Activated CD8-positive, alpha-beta memory T cell treated with anti-CD3 and anti-CD28 coated beads, Interleukin-2, amount 10 ng/mL, durations not matched to agents 7 days and 5 days (primary cell): ENCODE measurements around the gene PNKD. TPM values are rescaled to one million over a fixed set of nuclear protein-coding genes. Genes with fewer than 3 reads are reported as not detected.
"Not testable (repeated sequence)": the region's sequence is repeated elsewhere in the genome, so short reads cannot be mapped to it uniquely, and the experiment has no call there.

Experiments used
- ATAC-seq: fragments of 150-1000 bp; cut with Tn5 transposase; one replicate; pipeline ENCODE4 v1.10.0; 2021; ENCODE audit warnings: moderate library complexity
- CTCF ChIA-PET: fragments of 350-600 bp; sonication (Branson Sonifier 250); formaldehyde crosslinking; loops from one replicate; lab custom pipeline; 2021; ENCODE audit warnings: antibody characterized with exemption; lab: Charles Lee
- DNase-seq: peaks from one replicate; pipeline ENCODE4 v3.0.0-alpha.2; 2020
- H3K27ac Mint-ChIP-seq: one replicate; pipeline ENCODE4 v1.8.0; 2021; ENCODE audit warnings: mild to moderate bottlenecking, mixed read lengths
- H3K27me3 Mint-ChIP-seq: one replicate; pipeline ENCODE4 v1.8.0; 2021; ENCODE audit warnings: mixed read lengths
- H3K36me3 Mint-ChIP-seq: one replicate; pipeline ENCODE4 v1.8.0; 2021; ENCODE audit warnings: mild to moderate bottlenecking, mixed read lengths
- H3K4me1 Mint-ChIP-seq: one replicate; pipeline ENCODE4 v1.8.0; 2021; ENCODE audit warnings: mixed read lengths
- H3K4me3 Mint-ChIP-seq: one replicate; pipeline ENCODE4 v1.8.0; 2021; ENCODE audit warnings: mild to moderate bottlenecking, moderate library complexity, mixed read lengths
- H3K9me3 Mint-ChIP-seq: one replicate; pipeline ENCODE4 v1.8.0; 2022; ENCODE audit warnings: low read depth, mixed read lengths
- total RNA-seq, 2 experiments: library from RNA; stranded (reverse); gene quantifications; one replicate each; pipeline ENCODE4 v1.2.3, GENCODE V29; 2021

Gene PNKD
- total RNA-seq, 2 experiments from 2014 or later, result 37.6 to 40.7 TPM

GRCh38 chr2:218307415-218308090 is 37.2 kb downstream of the PNKD start:
- ATAC-seq (no peak), DNase-seq (no peak)
- peaks cover 4% of the 10 kb centered on the region for H3K4me1 Mint-ChIP-seq
- H3K9me3 Mint-ChIP-seq, result no peaks in the 10 kb centered on the region
- H3K27me3 Mint-ChIP-seq, result no peaks in the 10 kb centered on the region
- H3K36me3 Mint-ChIP-seq, result no peaks in the 10 kb centered on the region
- no peak overlapping the region for H3K27ac Mint-ChIP-seq
- no peak overlapping the region for H3K4me3 Mint-ChIP-seq
- CTCF ChIA-PET, result interaction anchor here (0.8 to 1.5 kb wide), 5 partner anchors 14 to 86 kb away, joined by 3 to 5 read pairs (median 5); partner anchors contain the start of gene CATIP

DNA sequence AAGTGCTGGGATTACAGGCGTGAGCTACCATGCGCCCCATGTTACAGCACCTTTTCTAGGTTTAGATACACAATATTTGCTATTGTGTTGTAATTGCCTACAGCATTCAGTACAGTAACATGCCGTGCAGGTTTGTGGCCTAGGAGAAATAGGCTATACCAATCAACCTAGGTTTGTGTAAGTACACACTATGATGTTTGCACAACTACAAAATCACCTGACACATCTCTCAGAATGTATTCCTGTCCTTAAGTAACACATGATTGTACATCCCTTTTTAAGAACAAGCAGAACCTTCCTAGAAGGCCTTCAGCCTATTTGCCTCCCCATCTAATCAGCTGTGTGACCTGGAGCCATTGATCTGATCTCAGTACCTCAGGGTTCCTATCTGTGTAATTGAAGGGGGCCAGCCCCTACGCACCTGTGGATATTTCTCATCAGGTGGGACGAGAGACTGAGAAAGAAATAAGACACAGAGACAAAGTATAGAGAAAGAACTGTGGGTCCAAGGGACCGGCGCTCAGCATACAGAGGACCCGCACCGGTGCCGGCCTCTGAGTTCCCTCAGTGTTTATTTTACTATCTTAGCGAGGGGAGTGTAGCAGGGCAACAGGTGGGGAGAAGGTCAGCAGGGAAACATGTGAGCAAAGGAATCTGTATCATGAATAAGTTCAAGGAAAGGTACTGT is 40.7 kb downstream of the PNKD start:
- Mint-ChIP-seq H3K4me3 (no peak overlapping the region), H3K27me3 (no peaks in the 10 kb centered on the region), H3K9me3 (no peaks in the 10 kb centered on the region), H3K36me3 (no peaks in the 10 kb centered on the region), H3K27ac (no peak overlapping the region), H3K4me1 (peaks cover 7% of the 10 kb centered on the region)
- CTCF ChIA-PET, result interaction anchor here (1.4 kb wide), 1 partner anchor 9 kb away, joined by 4 read pairs; no protein-coding TSS in a partner anchor
- ATAC-seq, result no peak
- no peak for DNase-seq

- CTCF ChIA-PET, result interaction anchor here (0.7 to 1.5 kb wide), 3 partner anchors 10 to 54 kb away, joined by 3 to 4 read pairs (median 4); no protein-coding TSS in a partner anchor
Observed at GRCh38 chr2:218311541-218312266, 41.4 kb downstream of the PNKD start.

GRCh38 chr2:218312267-218312756 is 42.0 kb downstream of the PNKD start:
- DNase-seq (no peak), ATAC-seq (no peak)
- Mint-ChIP-seq H3K4me3 (no peak overlapping the region), H3K36me3 (no peaks in the 10 kb centered on the region), H3K9me3 (no peaks in the 10 kb centered on the region), H3K27me3 (no peaks in the 10 kb centered on the region), H3K27ac (no peak overlapping the region), H3K4me1 (peaks cover 18% of the 10 kb centered on the region)
- CTCF ChIA-PET, result interaction anchor here (0.7 to 1.5 kb wide), 2 partner anchors 11 to 55 kb away, joined by 3 to 4 read pairs; no protein-coding TSS in a partner anchor

More at GRCh38 chr2:218311541-218312266, 41.4 kb downstream of the PNKD start:
- H3K27ac Mint-ChIP-seq, H3K36me3 Mint-ChIP-seq, H3K4me3 Mint-ChIP-seq, ATAC-seq, DNase-seq, H3K27me3 Mint-ChIP-seq, H3K9me3 Mint-ChIP-seq: not testable (repeated sequence)
- H3K4me1 Mint-ChIP-seq, result peaks cover 13% of the 10 kb centered on the region

DNA sequence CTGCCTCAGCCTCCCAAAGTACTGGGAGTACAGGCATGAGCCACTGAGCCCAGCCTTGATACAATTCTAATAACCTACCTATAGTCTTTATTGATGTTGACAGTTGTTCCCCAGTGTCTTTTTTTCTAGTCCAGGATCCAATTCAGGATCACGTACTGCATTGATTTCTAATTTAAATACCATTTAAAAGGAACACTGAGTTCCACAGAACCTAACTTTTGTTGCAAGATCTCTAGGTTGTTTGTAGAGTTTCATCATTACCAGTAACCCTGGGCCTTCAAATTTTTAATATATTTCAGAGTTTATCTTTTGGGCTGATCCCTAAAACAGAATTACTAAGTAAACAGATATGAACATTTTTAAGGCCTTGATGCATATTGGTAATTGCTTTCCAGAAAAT is 43.0 kb downstream of the PNKD start:
- DNase-seq, result no peak
- no peaks in the 10 kb centered on the region for H3K36me3 Mint-ChIP-seq
- no peak overlapping the region for H3K27ac Mint-ChIP-seq
- ATAC-seq, result no peak
- no peak overlapping the region for H3K4me3 Mint-ChIP-seq
- CTCF ChIA-PET, result interaction anchor here (1.5 kb wide), 1 partner anchor 12 kb away, joined by 4 read pairs; no protein-coding TSS in a partner anchor
- H3K9me3 Mint-ChIP-seq, result no peaks in the 10 kb centered on the region
- H3K4me1 Mint-ChIP-seq, result peaks cover 17% of the 10 kb centered on the region
- H3K27me3 Mint-ChIP-seq, result no peaks in the 10 kb centered on the region

GRCh38 chr2:218314764-218315163 is 44.4 kb downstream of the PNKD start:
- H3K4me1 Mint-ChIP-seq, result peaks cover 17% of the 10 kb centered on the region
- not testable (repeated sequence) for H3K9me3 Mint-ChIP-seq, H3K36me3 Mint-ChIP-seq, H3K4me3 Mint-ChIP-seq, H3K27ac Mint-ChIP-seq, ATAC-seq, H3K27me3 Mint-ChIP-seq, DNase-seq
- CTCF ChIA-PET, result interaction anchor here (1.0 kb wide), 1 partner anchor 42 kb away, joined by 3 read pairs; the partner anchor contains the start of gene CATIP

- CTCF ChIA-PET, result interaction anchor here (0.9 to 2.3 kb wide), 3 partner anchors 13 to 41 kb away, joined by 3 to 9 read pairs (median 3); partner anchors contain the start of gene CATIP
Observed at GRCh38 chr2:218315397-218315796, 45.1 kb downstream of the PNKD start.

GRCh38 chr2:218317303-218317630 is 46.9 kb downstream of the PNKD start:
- H3K27me3 Mint-ChIP-seq, result peaks cover 2% of the 10 kb centered on the region
- no peak overlapping the region for H3K4me3 Mint-ChIP-seq
- CTCF ChIA-PET, result interaction anchor here (0.9 to 2.3 kb wide), 5 partner anchors 11 to 581 kb away, joined by 3 to 9 read pairs (median 4); no protein-coding TSS in a partner anchor
- no peak for ATAC-seq
- H3K27ac Mint-ChIP-seq, result no peak overlapping the region
- H3K9me3 Mint-ChIP-seq, result no peaks in the 10 kb centered on the region
- H3K4me1 Mint-ChIP-seq, result peaks cover 22% of the 10 kb centered on the region
- no peaks in the 10 kb centered on the region for H3K36me3 Mint-ChIP-seq
- DNase-seq, result no peak

More at GRCh38 chr2:218315397-218315796, 45.1 kb downstream of the PNKD start:
- DNase-seq (no peak), ATAC-seq (no peak)
- Mint-ChIP-seq H3K4me1 (peaks cover 17% of the 10 kb centered on the region), H3K27ac (no peak overlapping the region), H3K9me3 (no peaks in the 10 kb centered on the region), H3K27me3 (no peaks in the 10 kb centered on the region), H3K36me3 (no peaks in the 10 kb centered on the region), H3K4me3 (no peak overlapping the region)

GRCh38 chr2:218317835-218318234 is 47.5 kb downstream of the PNKD start:
- ATAC-seq (no peak), DNase-seq (no peak)
- no peak overlapping the region for H3K4me3 Mint-ChIP-seq
- H3K27me3 Mint-ChIP-seq, result peaks cover 6% of the 10 kb centered on the region
- CTCF ChIA-PET, result interaction anchor here (0.7 to 1.4 kb wide), 4 partner anchors 12 to 76 kb away, joined by 3 to 6 read pairs (median 4); no protein-coding TSS in a partner anchor
- no peak overlapping the region for H3K27ac Mint-ChIP-seq
- H3K36me3 Mint-ChIP-seq, result no peaks in the 10 kb centered on the region
- H3K9me3 Mint-ChIP-seq, result no peaks in the 10 kb centered on the region
- H3K4me1 Mint-ChIP-seq, result peaks cover 25% of the 10 kb centered on the region

- peaks cover 25% of the 10 kb centered on the region for H3K4me1 Mint-ChIP-seq
Observed at GRCh38 chr2:218318241-218318640, 47.9 kb downstream of the PNKD start.

DNA sequence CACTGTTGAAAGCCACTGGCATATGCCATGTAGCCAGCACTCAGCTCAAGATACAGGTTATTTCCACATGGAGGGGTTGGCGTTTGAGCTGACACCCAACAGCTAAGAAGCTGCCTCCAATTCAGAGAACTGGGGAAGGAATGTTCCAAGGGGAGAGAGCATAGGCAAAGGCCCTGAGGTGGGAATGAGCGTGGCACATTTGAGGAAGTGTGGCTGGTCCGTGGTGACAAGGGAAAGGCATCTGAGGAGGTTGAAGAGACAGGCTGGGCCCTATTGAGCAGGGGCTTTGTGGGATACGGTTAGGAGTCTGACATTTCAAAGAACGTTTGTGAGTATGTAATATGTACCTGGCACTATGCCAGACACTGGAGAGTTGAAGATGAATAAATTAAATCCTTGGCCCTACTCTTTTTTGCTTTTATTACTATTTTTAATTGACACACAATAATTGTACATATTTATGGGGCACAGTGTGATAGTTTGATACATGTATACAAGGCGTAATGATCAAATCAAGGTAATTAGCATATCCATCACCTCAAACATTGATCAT is 49.6 kb downstream of the PNKD start:
- CTCF ChIA-PET, result interaction anchor here (1.0 to 1.9 kb wide), 2 partner anchors 18 to 50 kb away, joined by 4 read pairs; partner anchors contain the start of genes AAMP and PNKD
- no peaks in the 10 kb centered on the region for H3K9me3 Mint-ChIP-seq
- no peak overlapping the region for H3K27ac Mint-ChIP-seq
- ATAC-seq, result no peak
- H3K27me3 Mint-ChIP-seq, result peaks cover 18% of the 10 kb centered on the region
- no peak for DNase-seq
- H3K4me3 Mint-ChIP-seq, result no peak overlapping the region
- peaks cover 30% of the 10 kb centered on the region for H3K4me1 Mint-ChIP-seq
- H3K36me3 Mint-ChIP-seq, result no peaks in the 10 kb centered on the region

More at GRCh38 chr2:218318241-218318640, 47.9 kb downstream of the PNKD start:
- CTCF ChIA-PET, result interaction anchor here (0.7 to 1.4 kb wide), 3 partner anchors 12 to 75 kb away, joined by 3 to 6 read pairs (median 3); no protein-coding TSS in a partner anchor
- Mint-ChIP-seq H3K4me3 (no peak overlapping the region), H3K36me3 (no peaks in the 10 kb centered on the region), H3K27me3 (peaks cover 6% of the 10 kb centered on the region), H3K27ac (no peak overlapping the region), H3K9me3 (no peaks in the 10 kb centered on the region)
- ATAC-seq (no peak), DNase-seq (no peak)

- Mint-ChIP-seq H3K27ac (no peak overlapping the region), H3K27me3 (peaks cover 18% of the 10 kb centered on the region), H3K9me3 (no peaks in the 10 kb centered on the region), H3K4me1 (peaks cover 28% of the 10 kb centered on the region), H3K4me3 (no peak overlapping the region), H3K36me3 (no peaks in the 10 kb centered on the region)
- no peak for ATAC-seq
- CTCF ChIA-PET, result interaction anchor here (1.9 kb wide), 1 partner anchor 19 kb away, joined by 4 read pairs; no protein-coding TSS in a partner anchor
- no peak for DNase-seq
Observed at GRCh38 chr2:218320704-218321336, 50.5 kb downstream of the PNKD start.
